Omental fat pad (tissue), 4 donors: ENCODE measurements around the gene KRT2. TPM values are rescaled to one million over a fixed set of nuclear protein-coding genes. Genes with fewer than 3 reads are reported as not detected.

Source experiments
- ATAC-seq: fragments of 150-250 bp; one replicate; pipeline ENCODE4 v1.9.1; 2016; ENCODE audit warnings: mild to moderate bottlenecking, moderate library complexity; ENCODE audit not compliant: low FRiP score
- DNase-seq: peaks from one replicate; pipeline ENCODE4 v3.0.0-alpha.2; 2019; ENCODE audit warnings: low spot score
- total RNA-seq, 4 donors: library from RNA; depleted of rRNA; stranded (reverse); fragments of >200 nt; gene quantifications; one replicate each; pipeline ENCODE4 v1.1.0, GENCODE V29; 2016
- TF ChIP-seq, protein P1 (sequence below), 3 donors: fragments of 450-650 bp; IDR thresholded peaks; one replicate each; pipeline ENCODE4 v1.5.1; 2016 to 2017; ENCODE audit warnings: antibody characterized with exemption in 3 of 3, mild to moderate bottlenecking in 3 of 3, moderate library complexity in 2 of 3

The KRT2 gene
- total RNA-seq, 4 donors from 2014 or later: not detected

GRCh38 chr12:52622349-52622748 lies 29.7 kb downstream of the KRT2 start:
- TF ChIP-seq, protein P1, sequence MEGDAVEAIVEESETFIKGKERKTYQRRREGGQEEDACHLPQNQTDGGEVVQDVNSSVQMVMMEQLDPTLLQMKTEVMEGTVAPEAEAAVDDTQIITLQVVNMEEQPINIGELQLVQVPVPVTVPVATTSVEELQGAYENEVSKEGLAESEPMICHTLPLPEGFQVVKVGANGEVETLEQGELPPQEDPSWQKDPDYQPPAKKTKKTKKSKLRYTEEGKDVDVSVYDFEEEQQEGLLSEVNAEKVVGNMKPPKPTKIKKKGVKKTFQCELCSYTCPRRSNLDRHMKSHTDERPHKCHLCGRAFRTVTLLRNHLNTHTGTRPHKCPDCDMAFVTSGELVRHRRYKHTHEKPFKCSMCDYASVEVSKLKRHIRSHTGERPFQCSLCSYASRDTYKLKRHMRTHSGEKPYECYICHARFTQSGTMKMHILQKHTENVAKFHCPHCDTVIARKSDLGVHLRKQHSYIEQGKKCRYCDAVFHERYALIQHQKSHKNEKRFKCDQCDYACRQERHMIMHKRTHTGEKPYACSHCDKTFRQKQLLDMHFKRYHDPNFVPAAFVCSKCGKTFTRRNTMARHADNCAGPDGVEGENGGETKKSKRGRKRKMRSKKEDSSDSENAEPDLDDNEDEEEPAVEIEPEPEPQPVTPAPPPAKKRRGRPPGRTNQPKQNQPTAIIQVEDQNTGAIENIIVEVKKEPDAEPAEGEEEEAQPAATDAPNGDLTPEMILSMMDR (IDR thresholded peaks at IDR 0.05): no peak
- ATAC-seq (no peak), DNase-seq (no peak)

- DNase-seq (no peak), ATAC-seq (no peak)
- TF ChIP-seq, protein P1 (IDR thresholded peaks at IDR 0.05): no peak
Measured at GRCh38 chr12:52618866-52619265, 33.1 kb downstream of the KRT2 start.

- DNase-seq: no peak
- no peak for ATAC-seq
- TF ChIP-seq, protein P1 (IDR thresholded peaks at IDR 0.05): no peak
Measured at GRCh38 chr12:52618216-52618615, 33.8 kb downstream of the KRT2 start, which contains the start of gene KRT73. Gene KRT73, minus strand, starts transcription at chr12:52618559. Its CDS starts 35 bp downstream, at chr12:52618524.

GRCh38 chr12:52617403-52617785 lies 34.6 kb downstream of the KRT2 start:
- TF ChIP-seq, protein P1 (IDR thresholded peaks at IDR 0.05): no peak
- ATAC-seq: no peak
- no peak for DNase-seq

- DNase-seq: no peak
- TF ChIP-seq, protein P1 (IDR thresholded peaks at IDR 0.05): no peak
- no peak for ATAC-seq
Measured at GRCh38 chr12:52616680-52617402, 35.2 kb downstream of the KRT2 start.

DNA sequence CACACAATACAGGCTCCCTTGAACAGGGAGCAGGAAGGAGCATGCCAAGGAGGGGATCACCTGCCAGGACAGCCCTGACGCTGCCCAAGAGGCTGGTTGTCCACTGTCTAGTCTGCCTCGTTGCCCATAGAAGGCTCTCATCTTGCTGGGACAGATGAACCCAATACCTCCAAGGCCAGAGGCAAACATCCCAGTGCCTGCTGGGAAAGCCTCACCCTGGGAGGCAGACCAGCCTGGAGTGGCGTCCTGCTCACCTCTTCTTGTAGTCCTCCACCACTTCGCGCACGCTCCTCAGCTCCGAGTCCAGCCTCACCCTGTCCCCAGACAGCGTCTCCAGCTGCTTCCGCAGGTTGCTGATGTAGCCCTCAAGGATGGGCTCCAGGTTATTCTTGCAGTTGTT lies 36.1 kb downstream of the KRT2 start:
- no peak for ATAC-seq
- TF ChIP-seq, protein P1 (IDR thresholded peaks at IDR 0.05): no peak
- DNase-seq: no peak

GRCh38 chr12:52615208-52615868 lies 36.7 kb downstream of the KRT2 start:
- no peak for DNase-seq
- TF ChIP-seq, protein P1 (IDR thresholded peaks at IDR 0.05): no peak
- no peak for ATAC-seq
